ENCODE measurements around the gene SLC6A18. TPM values are rescaled to one million over a fixed set of nuclear protein-coding genes. Genes with fewer than 3 reads are reported as not detected.

SLC6A18 gene
- total RNA-seq, 1 donor from 2014 or later = not detected

DNA sequence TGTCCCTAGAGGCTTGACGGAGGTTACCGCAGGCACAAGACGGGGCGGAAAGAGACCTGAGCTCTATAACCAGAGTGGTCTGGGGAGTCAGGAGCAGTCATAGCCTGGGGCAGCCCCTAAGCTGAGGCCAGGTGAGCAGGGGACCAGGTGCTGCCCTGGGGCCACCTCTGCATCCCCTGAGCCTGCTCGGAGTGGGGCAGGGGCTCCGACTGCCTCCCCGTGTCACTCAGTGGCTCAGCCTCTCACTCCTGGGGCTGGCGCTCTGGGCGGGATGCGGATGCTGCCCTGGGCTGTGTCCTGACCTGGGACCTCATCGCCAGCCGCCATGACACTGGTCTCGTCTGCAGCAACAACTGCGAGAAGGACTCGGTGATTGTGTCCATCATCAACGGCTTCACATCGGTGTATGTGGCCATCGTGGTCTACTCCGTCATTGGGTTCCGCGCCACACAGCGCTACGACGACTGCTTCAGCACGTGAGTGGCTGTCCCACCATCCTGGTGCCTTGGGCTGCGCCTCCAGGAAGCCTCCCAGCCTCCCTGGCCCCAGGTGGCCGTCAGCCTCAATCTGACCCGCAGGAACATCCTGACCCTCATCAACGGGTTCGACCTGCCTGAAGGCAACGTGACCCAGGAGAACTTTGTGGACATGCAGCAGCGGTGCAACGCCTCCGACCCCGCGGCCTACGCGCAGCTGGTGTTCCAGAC is 8.8 kb upstream of the SLC6A18 start:
- intact Hi-C loops (cut with DNase I) = no loop called here
- Histone ChIP-seq H3K27ac (no peak overlapping the region), H3K36me3 (no peaks in the 10 kb centered on the region), H3K4me3 (no peak overlapping the region), H3K9me3 (no peaks in the 10 kb centered on the region), H3K27me3 (no peaks in the 10 kb centered on the region), H3K4me1 (no peaks in the 10 kb centered on the region)
- DNase-seq (ENCODE audit: extremely low spot score in 2 of 2) = no peak
- TF ChIP-seq CTCF (IDR thresholded peaks at IDR 0.05) = no peak
- TF ChIP-seq POLR2A (IDR thresholded peaks at IDR 0.05) = no peak
- TF ChIP-seq POLR2AphosphoS5 (IDR thresholded peaks at IDR 0.05; ENCODE audit: insufficient read depth in 1 of 2, low read depth in 1 of 2) = no peak

GRCh38 chr5:1216918-1217295 is 8.3 kb upstream of the SLC6A18 start:
- Histone ChIP-seq H3K9me3 (no peaks in the 10 kb centered on the region), H3K27me3 (no peaks in the 10 kb centered on the region), H3K36me3 (no peaks in the 10 kb centered on the region), H3K4me3 (no peak overlapping the region), H3K27ac (no peak overlapping the region), H3K4me1 (no peaks in the 10 kb centered on the region)
- TF ChIP-seq CTCF (IDR thresholded peaks at IDR 0.05) = no peak
- no peak for TF ChIP-seq POLR2A (IDR thresholded peaks at IDR 0.05)
- TF ChIP-seq POLR2AphosphoS5 (IDR thresholded peaks at IDR 0.05; ENCODE audit: insufficient read depth in 1 of 2, low read depth in 1 of 2) = no peak
- DNase-seq (ENCODE audit: extremely low spot score in 2 of 2) = no peak
- intact Hi-C loops (cut with DNase I) = no loop called here

- Histone ChIP-seq H3K9me3 (no peaks in the 10 kb centered on the region), H3K27ac (no peak overlapping the region), H3K36me3 (no peaks in the 10 kb centered on the region), H3K4me3 (no peak overlapping the region), H3K27me3 (no peaks in the 10 kb centered on the region), H3K4me1 (no peaks in the 10 kb centered on the region)
- no peak for DNase-seq (ENCODE audit: extremely low spot score in 2 of 2)
- no peak for TF ChIP-seq POLR2AphosphoS5 (IDR thresholded peaks at IDR 0.05; ENCODE audit: insufficient read depth in 1 of 2, low read depth in 1 of 2)
- no peak for TF ChIP-seq POLR2A (IDR thresholded peaks at IDR 0.05)
- no peak for TF ChIP-seq CTCF (IDR thresholded peaks at IDR 0.05)
- intact Hi-C loops (cut with DNase I) = no loop called here
Observed at GRCh38 chr5:1217596-1218206, 7.5 kb upstream of the SLC6A18 start.

- TF ChIP-seq CTCF (IDR thresholded peaks at IDR 0.05) = no peak
- no peaks in the 10 kb centered on the region for H3K4me1 ChIP-seq
- H3K27ac ChIP-seq = no peak overlapping the region
- DNase-seq (ENCODE audit: extremely low spot score in 2 of 2) = no peak
- no peaks in the 10 kb centered on the region for H3K9me3 ChIP-seq
- H3K4me3 ChIP-seq = no peak overlapping the region
- no peaks in the 10 kb centered on the region for H3K36me3 ChIP-seq
- intact Hi-C loops (cut with DNase I) = no loop called here
- no peaks in the 10 kb centered on the region for H3K27me3 ChIP-seq
Observed at GRCh38 chr5:1218351-1219080, 6.7 kb upstream of the SLC6A18 start.

All from vagina (tissue), 2 donors.